Gastroesophageal sphincter (tissue), 3 donors: ENCODE results near the gene LCA5L.

Experiments
- CTCF ChIP-seq, 4 experiments: fragments of 200-600 bp in 2 of 4; fragments of 450-650 bp in 2 of 4; sonication (generic) in 1 of 4; IDR thresholded peaks; one replicate each; pipeline ENCODE4 v1.5.1; 2017 to 2019; ENCODE audit warnings: antibody characterized with exemption in 4 of 4, mild to moderate bottlenecking in 2 of 4, moderate library complexity in 2 of 4
- EP300 ChIP-seq: sonication (generic); formaldehyde crosslinking; IDR thresholded peaks from one replicate; pipeline ENCODE4 v1.6.1; 2017; ENCODE audit warnings: antibody characterized with exemption, mild to moderate bottlenecking
- POLR2A ChIP-seq, 2 donors: fragments of 450-650 bp; IDR thresholded peaks; one replicate each; pipeline ENCODE4 v1.6.1; 2017; ENCODE audit warnings: antibody characterized with exemption in 2 of 2, mild to moderate bottlenecking in 2 of 2, moderate library complexity in 1 of 2
- POLR2AphosphoS5 ChIP-seq: sonication (generic); formaldehyde crosslinking; IDR thresholded peaks from one replicate; pipeline ENCODE4 v1.6.1; 2017; ENCODE audit warnings: antibody characterized with exemption

- no peak for TF ChIP-seq EP300
- TF ChIP-seq POLR2AphosphoS5 = no peak
- no peak for TF ChIP-seq POLR2A (IDR thresholded peaks at IDR 0.05)
- no peak for TF ChIP-seq CTCF (IDR thresholded peaks at IDR 0.05)
These were observed 1.7 kb upstream of the LCA5L start for GRCh38 chr21:39447264-39447663.
